ENCODE data around the gene RIC1. TPM values are rescaled to one million over a fixed set of nuclear protein-coding genes. Genes with fewer than 3 reads are reported as not detected.

The RIC1 gene
- total and polyA plus RNA-seq, 9 of the 15 experiments (the other 6 are each of a cell fraction or from before 2014, with no cell fraction given): 3.2 to 25.8 (median 15.0) TPM

DNA sequence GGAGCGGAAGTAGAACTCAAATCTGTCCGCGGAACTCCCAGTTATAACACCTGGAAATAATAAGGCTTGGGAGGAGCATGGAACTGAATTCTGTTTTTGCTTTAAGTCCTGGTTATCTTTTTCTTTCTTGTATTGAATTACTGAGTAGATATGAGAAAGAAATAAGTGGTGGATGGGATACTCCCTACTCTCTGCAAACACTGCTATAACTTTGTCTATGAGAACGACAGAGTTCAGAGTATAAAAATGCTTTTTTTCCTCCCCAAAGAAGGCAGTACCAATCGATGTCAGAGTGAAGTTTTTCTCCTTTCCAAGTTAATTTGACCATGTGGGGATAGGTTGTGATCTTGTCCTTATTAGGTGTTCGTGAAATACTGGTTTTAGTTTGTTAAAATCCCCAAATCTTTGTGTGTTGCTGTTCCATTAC, 1.2 kb downstream of the RIC1 start (continued):
- TF ChIP-seq RERE (CRISPR knock-in tag; IDR thresholded peaks at IDR 0.05; ENCODE audit: borderline replicate concordance): no peak
- TF ChIP-seq COPS2 (conservative IDR thresholded peaks at IDR 0.05): no peak
- TF ChIP-seq ZNF655 (CRISPR knock-in tag; IDR thresholded peaks at IDR 0.05): no peak
- no peak for TF ChIP-seq PURB (CRISPR knock-in tag; IDR thresholded peaks at IDR 0.05; ENCODE audit: low read depth)
- TF ChIP-seq CGGBP1 (CRISPR knock-in tag; IDR thresholded peaks at IDR 0.05): no peak
- TF ChIP-seq TCF7L2 (IDR thresholded peaks at IDR 0.05; ENCODE audit: low read depth, low read length): no peak
- TF ChIP-seq, protein P1, sequence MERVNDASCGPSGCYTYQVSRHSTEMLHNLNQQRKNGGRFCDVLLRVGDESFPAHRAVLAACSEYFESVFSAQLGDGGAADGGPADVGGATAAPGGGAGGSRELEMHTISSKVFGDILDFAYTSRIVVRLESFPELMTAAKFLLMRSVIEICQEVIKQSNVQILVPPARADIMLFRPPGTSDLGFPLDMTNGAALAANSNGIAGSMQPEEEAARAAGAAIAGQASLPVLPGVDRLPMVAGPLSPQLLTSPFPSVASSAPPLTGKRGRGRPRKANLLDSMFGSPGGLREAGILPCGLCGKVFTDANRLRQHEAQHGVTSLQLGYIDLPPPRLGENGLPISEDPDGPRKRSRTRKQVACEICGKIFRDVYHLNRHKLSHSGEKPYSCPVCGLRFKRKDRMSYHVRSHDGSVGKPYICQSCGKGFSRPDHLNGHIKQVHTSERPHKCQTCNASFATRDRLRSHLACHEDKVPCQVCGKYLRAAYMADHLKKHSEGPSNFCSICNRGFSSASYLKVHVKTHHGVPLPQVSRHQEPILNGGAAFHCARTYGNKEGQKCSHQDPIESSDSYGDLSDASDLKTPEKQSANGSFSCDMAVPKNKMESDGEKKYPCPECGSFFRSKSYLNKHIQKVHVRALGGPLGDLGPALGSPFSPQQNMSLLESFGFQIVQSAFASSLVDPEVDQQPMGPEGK (CRISPR knock-in tag; IDR thresholded peaks at IDR 0.05; ENCODE audit: borderline replicate concordance): no peak
- TF ChIP-seq SETDB1 (IDR thresholded peaks at IDR 0.05; ENCODE audit: low read length): no peak
